Gastroesophageal sphincter (tissue), 2 donors: Measurements from ENCODE around the gene MACC1.

Experiments
- POLR2A ChIP-seq, 2 donors: fragments of 450-650 bp; IDR thresholded peaks; one replicate each; pipeline ENCODE4 v1.6.1; 2017; ENCODE audit warnings: antibody characterized with exemption in 2 of 2, mild to moderate bottlenecking in 2 of 2, moderate library complexity in 1 of 2
- POLR2AphosphoS5 ChIP-seq: sonication (generic); formaldehyde crosslinking; IDR thresholded peaks from one replicate; pipeline ENCODE4 v1.6.1; 2017; ENCODE audit warnings: antibody characterized with exemption

DNA sequence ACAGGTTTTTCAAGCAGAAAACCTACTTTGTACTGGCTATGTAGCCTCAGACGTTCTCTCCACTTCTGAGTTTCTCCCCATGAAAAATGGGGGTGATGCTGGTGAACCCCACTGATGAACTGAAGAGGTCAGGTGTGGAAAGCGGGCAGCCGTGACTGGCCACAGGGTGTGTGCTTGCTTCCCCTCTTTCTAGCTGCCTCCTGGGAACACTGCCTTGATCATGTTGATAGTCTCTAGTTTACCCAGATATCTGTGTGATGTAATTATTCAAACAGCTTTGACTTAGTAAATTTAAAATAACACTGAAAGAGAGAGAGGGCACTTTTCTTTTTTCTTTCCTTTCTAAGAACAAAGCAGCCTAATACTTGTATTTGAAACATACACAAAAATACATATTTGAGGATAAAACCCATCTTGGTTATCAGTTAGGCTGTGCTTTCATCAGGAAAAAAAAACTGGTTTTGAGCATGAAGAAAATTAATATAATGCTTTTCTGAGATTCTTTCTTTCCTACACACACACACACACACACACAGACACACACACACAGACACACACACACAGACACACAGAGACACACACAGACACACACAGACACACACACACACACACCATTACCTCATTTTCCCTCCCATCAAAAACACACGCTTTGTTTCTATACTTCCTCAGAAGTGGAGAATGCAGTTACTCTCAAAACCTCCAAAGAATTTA is 76.7 kb downstream of the MACC1 start:
- TF ChIP-seq POLR2AphosphoS5 (no peak), POLR2A (IDR thresholded peaks at IDR 0.05) (no peak)
